ENCODE results near the gene ST8SIA5.

Gene ST8SIA5

DNA sequence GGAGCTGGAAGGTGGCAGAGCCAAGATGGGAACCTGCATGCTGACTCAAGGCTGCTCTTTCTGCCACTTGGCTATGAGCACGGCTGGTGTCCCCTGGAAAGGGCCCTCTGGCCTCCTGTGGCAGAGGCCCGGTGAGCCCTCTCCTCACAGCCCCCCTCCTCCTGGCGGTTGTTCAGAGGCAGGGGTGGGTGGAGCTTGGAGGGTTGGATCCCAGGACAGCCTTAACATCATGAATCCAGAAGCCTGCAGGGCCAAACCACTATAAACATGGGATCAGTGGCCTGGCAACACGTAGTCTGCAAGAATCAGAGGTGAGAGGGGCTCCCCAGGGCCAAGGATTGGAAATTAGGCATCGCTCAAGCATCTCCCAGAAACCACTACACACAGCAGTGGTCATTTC lies 51.3 kb downstream of the ST8SIA5 start:
- TF ChIP-seq, protein P1, sequence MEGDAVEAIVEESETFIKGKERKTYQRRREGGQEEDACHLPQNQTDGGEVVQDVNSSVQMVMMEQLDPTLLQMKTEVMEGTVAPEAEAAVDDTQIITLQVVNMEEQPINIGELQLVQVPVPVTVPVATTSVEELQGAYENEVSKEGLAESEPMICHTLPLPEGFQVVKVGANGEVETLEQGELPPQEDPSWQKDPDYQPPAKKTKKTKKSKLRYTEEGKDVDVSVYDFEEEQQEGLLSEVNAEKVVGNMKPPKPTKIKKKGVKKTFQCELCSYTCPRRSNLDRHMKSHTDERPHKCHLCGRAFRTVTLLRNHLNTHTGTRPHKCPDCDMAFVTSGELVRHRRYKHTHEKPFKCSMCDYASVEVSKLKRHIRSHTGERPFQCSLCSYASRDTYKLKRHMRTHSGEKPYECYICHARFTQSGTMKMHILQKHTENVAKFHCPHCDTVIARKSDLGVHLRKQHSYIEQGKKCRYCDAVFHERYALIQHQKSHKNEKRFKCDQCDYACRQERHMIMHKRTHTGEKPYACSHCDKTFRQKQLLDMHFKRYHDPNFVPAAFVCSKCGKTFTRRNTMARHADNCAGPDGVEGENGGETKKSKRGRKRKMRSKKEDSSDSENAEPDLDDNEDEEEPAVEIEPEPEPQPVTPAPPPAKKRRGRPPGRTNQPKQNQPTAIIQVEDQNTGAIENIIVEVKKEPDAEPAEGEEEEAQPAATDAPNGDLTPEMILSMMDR (IDR thresholded peaks at IDR 0.05; ENCODE audit: low read length): no peak
- no peak for TF ChIP-seq EZH2 (IDR thresholded peaks at IDR 0.05; ENCODE audit: borderline replicate concordance, low read length)
- Histone ChIP-seq H3K9me3 (ENCODE audit: low read length) (no peaks in the 10 kb centered on the region), H3K27ac (ENCODE audit: low read depth, low read length, poor library complexity, severe bottlenecking) (no peak overlapping the region), H3F3A (ENCODE audit: insufficient read depth, low read length) (no peaks in the 10 kb centered on the region), H3K4me1 (ENCODE audit: insufficient read depth, low read length, severe bottlenecking) (no peaks in the 10 kb centered on the region), H3K36me3 (ENCODE audit: insufficient read depth, low read length) (no peaks in the 10 kb centered on the region), H3K79me2 (ENCODE audit: insufficient read depth, low read length) (no peaks in the 10 kb centered on the region), H3K9me2 (ENCODE audit: low read depth, low read length) (no peaks in the 10 kb centered on the region), H3K4me3 (ENCODE audit: low read depth, low read length, poor library complexity, severe bottlenecking) (no peak overlapping the region), H4K20me1 (ENCODE audit: insufficient read depth, low read length) (no peaks in the 10 kb centered on the region), H2AFZ (ENCODE audit: low read length) (no peak overlapping the region), H3K9ac (ENCODE audit: low read length) (no peak overlapping the region), H3K27me3 (ENCODE audit: insufficient read depth, low read length) (no peaks in the 10 kb centered on the region), H3K4me2 (ENCODE audit: low read length) (no peak overlapping the region)

DNA sequence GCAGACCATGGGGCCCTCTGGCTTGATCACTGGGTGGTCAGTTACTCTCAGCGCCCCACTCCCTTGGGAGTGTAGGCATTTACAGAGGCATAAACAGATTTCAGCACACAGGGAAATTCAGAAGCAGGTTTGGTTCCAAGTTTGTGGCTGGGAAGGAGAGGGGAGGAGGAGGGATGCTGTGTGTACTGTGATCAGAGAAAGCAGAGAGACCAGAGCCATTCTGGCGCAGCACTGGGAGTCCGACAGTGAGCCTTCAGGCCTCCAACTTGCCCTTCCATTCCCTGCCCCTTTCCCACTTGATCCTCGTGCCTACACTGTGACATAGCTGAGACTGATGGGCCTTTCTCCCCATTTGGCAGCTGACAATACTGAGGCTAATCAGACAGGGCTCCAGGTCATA lies 52.0 kb downstream of the ST8SIA5 start:
- Histone ChIP-seq H3K4me3 (ENCODE audit: low read depth, low read length, poor library complexity, severe bottlenecking) (no peak overlapping the region), H3K9me3 (ENCODE audit: low read length) (no peaks in the 10 kb centered on the region), H3K79me2 (ENCODE audit: insufficient read depth, low read length) (no peaks in the 10 kb centered on the region), H3K4me2 (ENCODE audit: low read length) (no peak overlapping the region), H3K9ac (ENCODE audit: low read length) (no peak overlapping the region), H3K9me2 (ENCODE audit: low read depth, low read length) (no peaks in the 10 kb centered on the region), H3F3A (ENCODE audit: insufficient read depth, low read length) (no peaks in the 10 kb centered on the region), H2AFZ (ENCODE audit: low read length) (no peak overlapping the region), H3K4me1 (ENCODE audit: insufficient read depth, low read length, severe bottlenecking) (no peaks in the 10 kb centered on the region), H3K36me3 (ENCODE audit: insufficient read depth, low read length) (no peaks in the 10 kb centered on the region), H4K20me1 (ENCODE audit: insufficient read depth, low read length) (no peaks in the 10 kb centered on the region), H3K27me3 (ENCODE audit: insufficient read depth, low read length) (no peaks in the 10 kb centered on the region), H3K27ac (ENCODE audit: low read depth, low read length, poor library complexity, severe bottlenecking) (no peak overlapping the region)
- TF ChIP-seq EZH2 (IDR thresholded peaks at IDR 0.05; ENCODE audit: borderline replicate concordance, low read length): no peak
- TF ChIP-seq, protein P1 (IDR thresholded peaks at IDR 0.05; ENCODE audit: low read length): no peak

DNA sequence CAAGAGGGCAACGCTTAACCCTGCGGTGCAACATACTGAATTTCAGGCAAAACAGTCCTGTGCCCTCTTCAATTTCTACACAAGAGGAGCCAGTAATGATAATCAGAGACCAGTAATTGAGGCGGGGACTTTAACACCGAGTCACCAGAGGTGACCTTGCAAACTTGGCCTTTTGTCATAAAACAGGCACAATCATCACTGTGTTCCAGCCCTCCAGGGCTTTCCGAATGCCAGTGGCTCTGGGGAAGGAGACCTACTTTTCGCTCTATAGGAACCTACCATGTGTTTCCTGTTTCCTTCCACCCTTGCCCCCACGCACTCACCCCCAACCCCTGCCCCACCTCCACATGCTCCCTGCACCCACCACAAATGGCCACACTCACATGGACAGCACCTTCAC lies 52.7 kb downstream of the ST8SIA5 start:
- Histone ChIP-seq H3K9me2 (ENCODE audit: low read depth, low read length) (no peaks in the 10 kb centered on the region), H2AFZ (ENCODE audit: low read length) (no peak overlapping the region), H3K9me3 (ENCODE audit: low read length) (no peaks in the 10 kb centered on the region), H3K4me3 (ENCODE audit: low read depth, low read length, poor library complexity, severe bottlenecking) (no peak overlapping the region), H3K9ac (ENCODE audit: low read length) (no peak overlapping the region), H3K4me2 (ENCODE audit: low read length) (no peak overlapping the region), H3K27me3 (ENCODE audit: insufficient read depth, low read length) (no peaks in the 10 kb centered on the region), H3K4me1 (ENCODE audit: insufficient read depth, low read length, severe bottlenecking) (no peaks in the 10 kb centered on the region), H3K36me3 (ENCODE audit: insufficient read depth, low read length) (no peaks in the 10 kb centered on the region), H3K79me2 (ENCODE audit: insufficient read depth, low read length) (no peaks in the 10 kb centered on the region), H3F3A (ENCODE audit: insufficient read depth, low read length) (no peaks in the 10 kb centered on the region), H4K20me1 (ENCODE audit: insufficient read depth, low read length) (no peaks in the 10 kb centered on the region), H3K27ac (ENCODE audit: low read depth, low read length, poor library complexity, severe bottlenecking) (no peak overlapping the region)
- TF ChIP-seq, protein P1 (IDR thresholded peaks at IDR 0.05; ENCODE audit: low read length): no peak
- no peak for TF ChIP-seq EZH2 (IDR thresholded peaks at IDR 0.05; ENCODE audit: borderline replicate concordance, low read length)

Measured in OCI-LY1 (cell line).